ENCODE measurements around the gene CHRNB4. TPM values are rescaled to one million over a fixed set of nuclear protein-coding genes. Genes with fewer than 3 reads are reported as not detected.
"Not testable (repeated sequence)": the region's sequence is repeated elsewhere in the genome, so short reads cannot be mapped to it uniquely, and the experiment has no call there.

The CHRNB4 gene
- total RNA-seq: not detected in 2 replicates

GRCh38 chr15:78641102-78641748, at the start of gene CHRNB4:
CHRNB4 (minus strand) TSS chr15:78641210; CDS start chr15:78641133, 77 bp downstream.
- no peak for DNase-seq (ENCODE audit: extremely low read depth, low read depth, low spot score)

- no peak for DNase-seq (ENCODE audit: extremely low read depth, low read depth, low spot score)
Observed at GRCh38 chr15:78689626-78690025, 48.6 kb upstream of the CHRNB4 start.

GRCh38 chr15:78685925-78686324, 44.9 kb upstream of the CHRNB4 start:
- no peak for DNase-seq (ENCODE audit: extremely low read depth, low read depth, low spot score)

GRCh38 chr15:78685159-78685921, 44.3 kb upstream of the CHRNB4 start:
- DNase-seq (ENCODE audit: extremely low read depth, low read depth, low spot score): no peak

GRCh38 chr15:78684657-78685056, 43.6 kb upstream of the CHRNB4 start:
- no peak for DNase-seq (ENCODE audit: extremely low read depth, low read depth, low spot score)

GRCh38 chr15:78683599-78683998, 42.6 kb upstream of the CHRNB4 start:
- DNase-seq (ENCODE audit: extremely low read depth, low read depth, low spot score): not testable (repeated sequence)

- DNase-seq (ENCODE audit: extremely low read depth, low read depth, low spot score): no peak
Observed at GRCh38 chr15:78682693-78683410, 41.8 kb upstream of the CHRNB4 start.

GRCh38 chr15:78682004-78682651, 41.1 kb upstream of the CHRNB4 start:
- no peak for DNase-seq (ENCODE audit: extremely low read depth, low read depth, low spot score)

GRCh38 chr15:78681281-78682003, 40.4 kb upstream of the CHRNB4 start:
- DNase-seq (ENCODE audit: extremely low read depth, low read depth, low spot score): no peak

- no peak for DNase-seq (ENCODE audit: extremely low read depth, low read depth, low spot score)
Observed at GRCh38 chr15:78680431-78681075, 39.5 kb upstream of the CHRNB4 start.

GRCh38 chr15:78679089-78679511, 38.1 kb upstream of the CHRNB4 start:
- DNase-seq (ENCODE audit: extremely low read depth, low read depth, low spot score): no peak

GRCh38 chr15:78676424-78677110, 35.6 kb upstream of the CHRNB4 start:
- DNase-seq (ENCODE audit: extremely low read depth, low read depth, low spot score): no peak

- DNase-seq (ENCODE audit: extremely low read depth, low read depth, low spot score): no peak
Observed at GRCh38 chr15:78675617-78676360, 34.8 kb upstream of the CHRNB4 start.

- no peak for DNase-seq (ENCODE audit: extremely low read depth, low read depth, low spot score)
Observed at GRCh38 chr15:78675206-78675605, 34.2 kb upstream of the CHRNB4 start.

- no peak for DNase-seq (ENCODE audit: extremely low read depth, low read depth, low spot score)
Observed at GRCh38 chr15:78673917-78674444, 33.0 kb upstream of the CHRNB4 start.

GRCh38 chr15:78673476-78673875, 32.5 kb upstream of the CHRNB4 start:
- DNase-seq (ENCODE audit: extremely low read depth, low read depth, low spot score): no peak

GRCh38 chr15:78672285-78673014, 31.4 kb upstream of the CHRNB4 start:
- DNase-seq (ENCODE audit: extremely low read depth, low read depth, low spot score): no peak

Measured in glomerular endothelial cell (primary cell).